Heart right ventricle (tissue), 16 donors: ENCODE results near the gene RNF215. TPM values are rescaled to one million over a fixed set of nuclear protein-coding genes. Genes with fewer than 3 reads are reported as not detected.

ENCODE experiments used
- ATAC-seq, 8 donors: fragments of 200-7000 bp; cut with Tn5 transposase; one replicate each; pipeline ENCODE4 v1.9.1; 2020; ENCODE audit warnings: mild to moderate bottlenecking in 8 of 8, moderate library complexity in 8 of 8, moderate number of reproducible peaks in 1 of 8
- DNase-seq, 2 donors: peaks; one replicate each; pipeline ENCODE4 v3.0.0-alpha.2; 2020
- H3K27ac ChIP-seq, 10 donors: fragments of 200-600 bp; sonication (generic) in 2 of 10; one replicate each; pipeline versions ENCODE4 v1.5.0 to v1.8.0; 2020 to 2022; ENCODE audit warnings: mild to moderate bottlenecking in 3 of 10
- H3K27me3 ChIP-seq, 7 donors: fragments of 200-600 bp; one replicate each; pipeline ENCODE4 v1.8.0; 2021 to 2022; ENCODE audit warnings: mild to moderate bottlenecking in 2 of 7
- H3K36me3 ChIP-seq, 9 donors: fragments of 200-600 bp; sonication (generic) in 1 of 9; one replicate each; pipeline versions ENCODE4 v1.5.0 to v1.8.0; 2020 to 2022; ENCODE audit warnings: mild to moderate bottlenecking in 2 of 9
- H3K4me1 ChIP-seq, 9 donors: fragments of 200-600 bp; sonication (generic) in 1 of 9; one replicate each; pipeline versions ENCODE4 v1.5.0 to v1.8.0; 2020 to 2022; ENCODE audit warnings: mild to moderate bottlenecking in 4 of 9
- H3K4me3 ChIP-seq, 10 donors: fragments of 200-600 bp; sonication (generic) in 2 of 10; one replicate each; pipeline versions ENCODE4 v1.5.0 to v1.8.0; 2020 to 2022; ENCODE audit warnings: mild to moderate bottlenecking in 7 of 10, moderate library complexity in 2 of 10
- H3K9me3 ChIP-seq, 11 donors: fragments of 200-600 bp in 10 of 11; sonication (generic) in 2 of 11; one replicate each; pipeline versions ENCODE4 v1.5.0 to v1.8.0; 2013 to 2022; ENCODE audit warnings: mild to moderate bottlenecking in 2 of 11, control low read depth in 1 of 11, moderate library complexity in 1 of 11
- CTCF ChIP-seq, 9 donors: fragments of 200-600 bp; sonication (generic) in 2 of 9; IDR thresholded peaks; one replicate each; pipeline versions ENCODE4 v1.5.0 to v1.8.0; 2021 to 2022; ENCODE audit warnings: antibody characterized with exemption in 9 of 9, mild to moderate bottlenecking in 5 of 9, moderate library complexity in 1 of 9
- WGBS, 2 donors: extraction: QIAGEN DNeasy Blood & Tissue Kit; methylation state at CpG; one replicate each; pipeline ENCODE4 v1.1.7; 2013; ENCODE audit warnings: inconsistent platforms in 1 of 2; 5-methylcytosine and 5-hydroxymethylcytosine counted together
- intact Hi-C, 10 donors: fragments of 100-400 bp; cut with DNase I; formaldehyde crosslinking; loops; one replicate each; pipeline versions ENCODE4 v1.11.1 to v1.14.2; 2022
- polyA plus RNA-seq, 2 donors: library from polyadenylated mRNA; stranded (reverse); fragments of 200-250 nt; gene quantifications; one replicate each; pipeline ENCODE4 v1.2.3, GENCODE V29; 2013
- total RNA-seq, 10 donors: library from RNA; stranded (reverse); fragmentation: NEBNext Ultra II Directional in 3 of 10; extraction: Animal tissue kit (Norgen Biotek cat#: 25700) in 3 of 10; gene quantifications; one replicate each; pipeline versions ENCODE4 v1.2.1 to v1.2.4, GENCODE V29; 2021 to 2023
- donor health status: Arrhythmogenic right ventricular cardiomyopathy.
- donor health status: ischemic (EF 13 %, LVEDD 7.1; RV severe dilation, severe dysfunction).
- donor health status: healthy with polysubstance abuse.
- donor health status: DM: no; HTN: yes; CAD: no.
- donor health status: DM: no; HTN: no; CAD: no.
- donor health status: ischemic (EF 25% LVEDD 6.9; RV normal size, moderate dysfunction).
- donor health status: ischemic (EF 25% LVEDD 5.7; RV mildly dilated, moderate dysfunction).
- donor health status: healthy.
- donor health status: DM: yes; HTN: yes; CAD: no.
- donor health status: Ischemic cardiomyopathy.
- donor health status: ischemic (EF 35%, LVEDD 5.7; RV mildly dilated, moderate dysfunction).
- donor health status: nonischemic (EF 11% LVEDD 7.7; RV severe dilation, severe dysfunction).
- donor health status: DM: yes; HTN: yes; CAD: no.
- donor health status: PGD.
- donor health status: ischemic (EF 29% LVEDD 5.4; RV normal size, mild dysfunction).
- donor health status: nonischemic (EF 23%, LVEDD 6.1; RV moderate dilation, normal function).

The RNF215 gene
- total and polyA plus RNA-seq, 12 donors = 3.4 to 10.5 (median 6.0) TPM

- no peak for ATAC-seq
Measured at GRCh38 chr22:30424534-30425326, 37.5 kb upstream of the RNF215 start.

GRCh38 chr22:30423959-30424533, 36.8 kb upstream of the RNF215 start:
- H3K36me3 ChIP-seq = peaks cover 0 to 44% (median under 1%) of the 10 kb centered on the region in 9 donors
- H3K4me3 ChIP-seq = peak overlapping the region; percentile 61 to 88 (median 74)
- peaks cover 7 to 67% (median 41%) of the 10 kb centered on the region in 9 donors for H3K4me1 ChIP-seq
- H3K9me3 ChIP-seq = peaks cover 0 to 4% (median 0%) of the 10 kb centered on the region in 11 donors
- ATAC-seq = peak; percentile 91 to 96 (median 95)
- no peaks in the 10 kb centered on the region for H3K27me3 ChIP-seq
- intact Hi-C loops = no loop called here
- TF ChIP-seq CTCF (IDR thresholded peaks at IDR 0.05) = no peak
- 2% methylated on average over 31 of the region's 31 CpGs for WGBS, 2 donors
- peak; percentile 97 to 99 for DNase-seq
- H3K27ac ChIP-seq = peak overlapping the region; percentile 84 to 98 (median 96)

More at GRCh38 chr22:30424534-30425326, 37.5 kb upstream of the RNF215 start:
- no peak for DNase-seq
- 46 to 48% methylated on average over 20 of the region's 20 CpGs for WGBS, 2 donors
- intact Hi-C loops = no loop called here
- peaks cover 0 to 37% (median 0%) of the 10 kb centered on the region in 9 donors for H3K36me3 ChIP-seq
- peak overlapping the region; percentile 65 to 88 (median 74) for H3K4me3 ChIP-seq
- H3K4me1 ChIP-seq = peaks cover 7 to 67% (median 41%) of the 10 kb centered on the region in 9 donors
- peaks cover 0 to 4% (median 0%) of the 10 kb centered on the region in 11 donors for H3K9me3 ChIP-seq
- peak overlapping the region in 9 of 10 donors; percentile 90 to 98 (median 96) for H3K27ac ChIP-seq
- TF ChIP-seq CTCF (IDR thresholded peaks at IDR 0.05) = no peak
- no peaks in the 10 kb centered on the region for H3K27me3 ChIP-seq

GRCh38 chr22:30423301-30423958, 36.2 kb upstream of the RNF215 start:
- H3K27me3 ChIP-seq = no peaks in the 10 kb centered on the region
- ATAC-seq (peak; percentile 60 to 79 (median 74)), DNase-seq (peak in 1 of 2 donors; percentile 77)
- H3K9me3 ChIP-seq = peaks cover 0 to 4% (median 0%) of the 10 kb centered on the region in 11 donors
- peaks cover 0 to 46% (median 7%) of the 10 kb centered on the region in 9 donors for H3K36me3 ChIP-seq
- 0% methylated on average over 45 of the region's 45 CpGs for WGBS, 2 donors
- peak overlapping the region; percentile 61 to 88 (median 74) for H3K4me3 ChIP-seq
- intact Hi-C loops = no loop called here
- peak in 3 of 9 donors; percentile 5 to 11 (median 6) for TF ChIP-seq CTCF (IDR thresholded peaks at IDR 0.05)
- H3K4me1 ChIP-seq = peaks cover 7 to 67% (median 41%) of the 10 kb centered on the region in 9 donors
- H3K27ac ChIP-seq = peak overlapping the region; percentile 84 to 98 (median 96)
